NCI-H345 (cell line): ENCODE data around the gene PDE11A.

ENCODE experiments used
- DNase-seq: peaks from one replicate; lab custom pipeline; 2025; lab: John Stamatoyannopoulos, UW

PDE11A gene

DNA sequence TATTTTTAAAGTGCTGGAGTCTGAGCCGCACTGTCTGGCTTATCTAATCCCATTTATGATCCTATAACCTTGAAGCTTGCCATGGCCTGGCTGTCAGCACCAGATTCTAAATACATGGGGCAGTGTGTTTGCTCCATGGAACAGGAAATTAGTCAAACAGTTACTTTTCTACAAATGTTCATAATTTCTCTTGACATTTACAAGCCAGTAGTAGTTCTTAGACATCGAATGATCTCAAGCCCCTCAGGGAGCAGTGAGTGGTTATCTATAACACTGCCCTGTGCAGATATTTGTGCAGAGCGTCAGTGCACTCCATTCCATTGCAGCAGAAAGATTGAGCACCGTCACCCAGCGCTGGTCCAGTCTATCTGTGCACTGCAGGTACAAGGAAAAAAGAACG, 474.8 kb downstream of the PDE11A start:
- DNase-seq, result no peak

GRCh38 chr2:177596866-177597265, 475.7 kb downstream of the PDE11A start:
- DNase-seq, result no peak

DNA sequence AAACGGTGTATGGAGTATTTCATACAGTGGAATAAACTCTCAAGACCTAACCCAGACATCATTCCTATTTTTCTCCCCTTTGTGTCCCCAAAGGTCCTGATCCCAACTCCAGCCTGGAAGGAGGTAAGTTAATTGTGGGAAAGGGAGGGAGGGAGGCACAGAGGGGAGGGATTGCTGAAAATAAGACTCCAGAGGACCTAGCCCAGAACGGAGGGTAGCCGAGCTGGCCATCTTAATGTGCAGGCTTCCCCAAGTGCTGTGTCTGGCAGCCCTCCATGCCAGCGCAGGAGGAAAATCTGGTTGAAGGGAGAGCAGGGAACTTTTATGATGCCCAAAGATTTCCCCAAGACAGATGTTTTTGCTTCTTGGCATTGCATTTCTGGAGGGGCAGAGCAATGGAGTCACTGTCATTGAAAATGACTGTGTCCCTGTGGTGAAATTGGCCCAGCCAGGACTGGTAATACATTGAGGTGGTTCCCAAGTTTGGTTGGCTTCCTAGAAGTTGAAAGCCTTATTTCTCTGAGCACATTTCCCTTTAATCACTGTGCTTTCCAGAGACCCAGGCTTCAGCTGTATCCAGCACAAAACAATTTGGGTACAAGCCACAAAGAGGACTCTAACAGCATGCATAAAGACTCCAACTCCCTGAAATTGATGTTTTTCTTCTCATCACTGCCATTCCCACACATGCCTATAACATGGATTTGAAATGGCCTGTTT, 477.3 kb downstream of the PDE11A start:
- DNase-seq, result no peak

DNA sequence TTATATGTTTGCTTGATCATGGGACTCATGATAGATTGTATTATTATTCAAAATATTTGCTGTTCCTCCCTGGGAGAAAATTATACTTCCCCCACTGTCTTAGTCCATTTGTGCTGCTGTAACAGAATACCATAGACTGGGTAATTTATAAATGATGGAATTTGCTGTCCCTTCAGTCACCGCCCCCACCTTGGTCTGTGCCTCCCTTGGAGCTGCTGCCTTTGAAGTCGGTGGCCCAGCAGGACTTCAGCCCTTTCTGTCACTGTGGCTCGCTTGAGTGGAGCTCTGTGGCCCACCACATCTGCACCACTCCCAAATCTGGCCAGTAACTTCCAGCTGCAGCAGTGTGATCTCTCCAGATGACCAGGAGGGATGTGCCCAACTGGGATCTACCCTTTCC, 479.2 kb downstream of the PDE11A start:
- no peak for DNase-seq

DNA sequence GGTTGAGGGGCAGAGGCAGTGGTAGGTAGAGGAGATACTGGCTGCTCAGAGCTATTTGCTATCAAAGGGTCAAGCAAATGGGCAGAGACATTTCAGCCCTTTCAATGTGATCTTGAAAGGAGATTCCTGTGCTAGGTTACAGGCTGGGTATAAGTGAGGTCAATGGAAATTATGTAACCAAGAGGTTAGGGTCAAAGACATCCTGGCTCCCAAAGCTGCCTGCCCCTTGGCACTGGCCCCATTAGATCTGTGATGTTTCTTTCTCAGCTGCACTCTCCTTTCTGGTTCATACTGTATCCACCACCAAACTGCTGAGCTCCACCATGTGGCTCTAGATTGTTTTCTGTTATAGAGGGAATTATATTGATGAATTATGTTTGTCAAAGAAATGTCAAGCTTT, 479.6 kb downstream of the PDE11A start:
- DNase-seq, result no peak

DNA sequence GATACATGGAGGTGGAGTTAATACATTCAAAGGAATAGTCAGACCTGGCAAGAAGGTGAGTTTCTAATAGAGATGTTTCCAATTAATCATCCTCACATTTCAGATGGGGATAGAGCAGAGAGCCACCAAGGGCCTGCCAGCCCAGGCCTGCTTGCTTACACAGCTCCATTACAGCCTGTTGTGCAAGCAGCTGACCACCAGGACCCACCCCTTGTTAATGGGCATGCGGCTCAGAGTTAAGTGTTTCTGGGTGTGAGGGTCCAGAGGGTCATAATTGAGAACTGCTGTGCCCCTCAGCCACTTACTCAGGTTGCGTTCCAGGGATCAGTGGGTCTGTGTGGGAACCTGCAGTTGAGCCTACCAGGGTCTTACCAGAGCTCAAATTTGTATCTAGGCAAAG, 480.2 kb downstream of the PDE11A start:
- DNase-seq, result no peak

- no peak for DNase-seq
Observed at GRCh38 chr2:177589186-177589585, 483.4 kb downstream of the PDE11A start.

- no peak for DNase-seq
Observed at GRCh38 chr2:177588671-177589070, 483.9 kb downstream of the PDE11A start.

- no peak for DNase-seq
Observed at GRCh38 chr2:177587371-177587770, 485.2 kb downstream of the PDE11A start.

DNA sequence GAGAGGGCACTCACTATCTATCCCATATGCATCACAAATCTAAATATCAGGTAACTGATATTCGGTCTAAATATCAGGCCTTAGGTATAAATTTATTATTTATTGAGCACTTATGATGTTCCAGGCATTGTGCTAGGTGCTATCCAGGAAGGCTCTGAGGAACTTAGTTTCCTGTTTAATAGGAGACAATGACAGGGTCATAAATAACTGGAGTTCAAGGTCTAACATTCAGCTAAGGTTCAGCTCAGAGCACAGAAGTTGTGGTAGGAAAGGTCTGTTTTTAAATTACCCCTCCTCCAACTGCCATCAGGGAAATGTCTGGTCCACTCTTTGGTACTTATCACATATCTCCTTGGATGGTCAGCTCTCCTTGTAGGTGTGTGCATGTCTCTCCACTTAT, 486.4 kb downstream of the PDE11A start:
- no peak for DNase-seq

GRCh38 chr2:177585234-177585863, 487.2 kb downstream of the PDE11A start:
- no peak for DNase-seq

- no peak for DNase-seq
Observed at GRCh38 chr2:177584030-177584692, 488.4 kb downstream of the PDE11A start.

DNA sequence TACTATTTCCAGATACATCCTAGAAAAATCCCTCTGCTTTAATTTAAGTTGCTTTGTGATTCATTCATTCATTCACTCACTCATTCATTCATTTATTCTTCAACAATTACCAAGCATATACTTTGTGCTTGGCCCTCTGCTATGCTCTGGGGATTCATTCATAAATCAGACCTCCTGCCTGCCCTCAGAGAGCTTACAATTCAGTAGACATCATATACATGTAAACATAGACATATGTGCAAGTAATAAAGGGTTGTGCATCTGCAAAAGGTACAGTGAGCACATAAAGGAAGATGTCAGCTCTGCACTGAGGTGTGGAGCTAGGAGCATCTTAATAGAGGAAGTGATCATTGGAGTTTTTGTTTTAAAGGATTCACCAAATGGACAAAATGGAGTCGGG, 490.6 kb downstream of the PDE11A start:
- no peak for DNase-seq

DNA sequence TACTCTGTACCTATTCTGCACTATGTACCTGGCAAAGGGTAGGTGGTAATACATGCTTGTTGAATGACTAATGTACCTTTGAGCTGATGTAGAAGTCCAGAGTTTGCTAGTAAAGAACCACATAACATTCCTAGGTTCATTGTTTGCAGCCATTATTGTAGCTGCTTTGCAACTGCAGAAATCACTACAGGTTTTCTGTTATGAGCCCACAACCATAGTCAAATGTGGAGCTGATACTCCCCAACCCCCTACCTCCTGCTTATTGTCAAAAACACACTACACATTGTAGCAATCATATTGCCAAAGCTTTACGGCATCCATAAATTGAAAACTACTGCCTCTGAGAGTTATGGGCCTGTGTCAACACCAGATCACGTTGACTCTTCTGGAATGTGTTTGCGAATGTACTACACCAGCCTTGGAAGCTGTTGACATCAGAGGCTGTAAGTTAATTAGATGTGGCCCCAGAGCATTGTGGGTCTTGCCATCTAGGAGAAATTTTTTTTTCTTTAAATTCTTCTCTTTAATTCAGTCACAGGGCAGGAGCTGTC, 493.0 kb downstream of the PDE11A start:
- no peak for DNase-seq

- no peak for DNase-seq
Observed at GRCh38 chr2:177578454-177578853, 494.1 kb downstream of the PDE11A start.

DNA sequence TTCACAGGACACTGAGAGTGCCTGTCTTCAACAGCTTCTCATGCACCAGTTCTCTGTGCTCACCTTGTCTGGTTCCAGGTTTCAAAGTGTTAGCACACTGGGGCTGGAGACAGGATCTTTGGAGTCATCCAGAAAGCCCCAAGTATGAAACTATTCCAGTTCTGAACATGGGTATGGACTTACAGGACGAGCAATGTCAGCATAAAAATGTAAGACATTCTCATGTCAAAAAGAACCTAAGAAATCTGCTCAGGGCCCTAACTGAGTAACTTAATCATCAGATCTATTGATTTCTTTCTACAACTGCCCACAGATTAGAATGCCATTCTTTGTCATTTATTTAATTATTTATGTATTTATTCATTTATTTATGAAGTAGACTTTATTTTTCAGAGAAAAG, 495.5 kb downstream of the PDE11A start:
- no peak for DNase-seq

- no peak for DNase-seq
Observed at GRCh38 chr2:177575358-177575757, 497.2 kb downstream of the PDE11A start.

GRCh38 chr2:177574356-177574755, 498.2 kb downstream of the PDE11A start:
- no peak for DNase-seq
